K562 (cell line): ENCODE data around the gene RTBDN. TPM values are rescaled to one million over a fixed set of nuclear protein-coding genes. Genes with fewer than 3 reads are reported as not detected.
A peak's percentile ranks its signal among the peaks of the same experiment; 100 is the strongest.

Experiments
- DACH1 ChIP-seq: fragments of 450-650 bp; IDR thresholded peaks from 2 replicates; pipeline ENCODE4 v1.6.1; 2018; ENCODE audit not compliant: partially characterized antibody
- HCFC1 ChIP-seq: IDR thresholded peaks from 2 replicates; pipeline ENCODE4 v1.6.1; 2012; ENCODE audit warnings: low read depth, low read length, improper control_type of control experiment
- LEF1 ChIP-seq: fragments of 450-650 bp; IDR thresholded peaks from 2 replicates; pipeline ENCODE4 v1.6.1; 2016; ENCODE audit warnings: mild to moderate bottlenecking
- MCM7 ChIP-seq, 2 experiments: fragments of 450-650 bp; IDR thresholded peaks; 2 replicates each; pipeline ENCODE4 v1.6.1; 2016 to 2018
- MYNN ChIP-seq, 2 experiments: sonication (generic); formaldehyde crosslinking in 1 of 2; IDR thresholded peaks; 2 replicates each; pipeline versions ENCODE4 v1.5.0 to v1.6.1; 2016 to 2020; ENCODE audit warnings: antibody characterized with exemption in 1 of 2, missing genetic modification reagents in 1 of 2
- NCOA6 ChIP-seq: fragments of 450-650 bp; IDR thresholded peaks from 2 replicates; pipeline ENCODE4 v1.6.1; 2017; ENCODE audit warnings: mild to moderate bottlenecking
- NCOR1 ChIP-seq: fragments of 450-650 bp; IDR thresholded peaks from 2 replicates; pipeline ENCODE4 v1.6.1; 2016; ENCODE audit warnings: mild to moderate bottlenecking, moderate library complexity
- NRF1 ChIP-seq, 2 experiments: fragments of 450-650 bp; IDR thresholded peaks in 1 of 2; conservative IDR thresholded peaks in 1 of 2; 2 replicates each; pipeline ENCODE4 v1.6.1; 2014; ENCODE audit warnings: mild to moderate bottlenecking in 2 of 2
- NUFIP1 ChIP-seq: fragments of 450-650 bp; IDR thresholded peaks from 2 replicates; pipeline ENCODE4 v1.6.1; 2018; ENCODE audit not compliant: partially characterized antibody
- PHF20 ChIP-seq: fragments of 450-650 bp; IDR thresholded peaks from 2 replicates; pipeline ENCODE4 v1.6.1; 2018; ENCODE audit not compliant: partially characterized antibody
- PURB ChIP-seq: sonication (generic); formaldehyde crosslinking; IDR thresholded peaks from 2 replicates; pipeline ENCODE4 v1.9.0; 2021; ENCODE audit warnings: low read depth, mild to moderate bottlenecking, missing genetic modification reagents
- RNF219 ChIP-seq: fragments of 250-450 bp; sonication (Bioruptor Pico); IDR thresholded peaks from 2 replicates; pipeline ENCODE4 v1.5.0; 2022; ENCODE audit warnings: mild to moderate bottlenecking
- SIN3A ChIP-seq, 2 experiments: fragments of 150-350 bp in 1 of 2; IDR thresholded peaks; 2 replicates each; pipeline ENCODE4 v1.6.1; 2011 to 2016; ENCODE audit warnings: borderline replicate concordance in 2 of 2, low read depth in 2 of 2, low read length in 2 of 2, mild to moderate bottlenecking in 2 of 2, moderate library complexity in 2 of 2; ENCODE audit not compliant: control insufficient read depth in 1 of 2
- SMARCE1 ChIP-seq: fragments of 450-650 bp; IDR thresholded peaks from 2 replicates; pipeline ENCODE4 v1.7.1; 2016; ENCODE audit warnings: mild to moderate bottlenecking
- SNRNP70 ChIP-seq: fragments of 200-400 bp; formaldehyde crosslinking; optimal IDR thresholded peaks from 2 replicates; pipeline ENCODE3; 2017; ENCODE audit warnings: low read depth, low read length
- THAP12 ChIP-seq: fragments of 250-450 bp; sonication (Bioruptor Pico); IDR thresholded peaks from 2 replicates; pipeline ENCODE4 v1.9.0; 2021; ENCODE audit warnings: mild to moderate bottlenecking, inconsistent platforms
- TSC22D4 ChIP-seq: fragments of 450-650 bp; IDR thresholded peaks from 2 replicates; pipeline ENCODE4 v1.6.1; 2016; ENCODE audit warnings: missing genetic modification characterization, missing biosample characterization, control low read depth
- WHSC1 ChIP-seq: IDR thresholded peaks from one replicate; pipeline ENCODE4 v1.6.1; 2012; ENCODE audit warnings: low read length, control low read depth, inconsistent platforms
- ZKSCAN3 ChIP-seq: fragments of 250-450 bp; sonication (Bioruptor Pico); IDR thresholded peaks from 2 replicates; pipeline ENCODE4 v1.4.0; 2020
- ZNF263 ChIP-seq: sonication (generic); formaldehyde crosslinking; IDR thresholded peaks from 2 replicates; pipeline ENCODE4 v1.8.0; 2022; ENCODE audit warnings: mild to moderate bottlenecking, missing genetic modification reagents, borderline replicate concordance
- ZNF778 ChIP-seq: fragments of 450-650 bp; formaldehyde crosslinking; IDR thresholded peaks from 2 replicates; pipeline ENCODE4 v1.4.0; 2020; ENCODE audit warnings: mild to moderate bottlenecking, moderate library complexity
- polyA plus RNA-seq, 8 experiments: library from polyadenylated mRNA; depleted of rRNA in 4 of 8; stranded (reverse) in 5 of 8; unstranded in 3 of 8; fragments of >200 nt; fragmentation: Nextera tagmentation in 2 of 8; fragmentation: Illumina TruSeq in 1 of 8; extraction: Ambion mirVana in 2 of 8; extraction: Trizol in 1 of 8; gene quantifications; 2 replicates each; pipeline versions ENCODE4 v1.2.1 to v1.2.3, GENCODE V29; 2011 to 2014; ENCODE audit warnings: inconsistent platforms in 1 of 8, missing spikeins in 1 of 8
- total RNA-seq, 7 experiments: library from RNA; depleted of rRNA in 6 of 7; stranded (reverse); fragments of >200 nt in 6 of 7; fragmentation: Illumina TruSeq in 2 of 7; extraction: Trizol in 2 of 7; gene quantifications; 2 replicates each; pipeline versions ENCODE4 v1.2.1 to v1.2.3, GENCODE V29; 2011 to 2021; ENCODE audit warnings: low replicate concordance in 1 of 7
- TF ChIP-seq, protein P1 (sequence below): fragments of 250-450 bp; sonication (Bioruptor Pico); IDR thresholded peaks from 2 replicates; pipeline ENCODE4 v1.8.0; 2022; ENCODE audit warnings: moderate library complexity, mild to moderate bottlenecking, inconsistent platforms
- TF ChIP-seq, protein P2 (sequence below): sonication (generic); formaldehyde crosslinking; IDR thresholded peaks from 2 replicates; pipeline ENCODE4 v1.5.0; 2020; ENCODE audit warnings: missing genetic modification reagents
- TF ChIP-seq, protein P3 (sequence below), 2 experiments: fragments of 450-650 bp in 1 of 2; sonication (generic) in 1 of 2; formaldehyde crosslinking; conservative IDR thresholded peaks; 2 replicates each; pipeline versions ENCODE4 v1.4.0 to v1.8.1; 2020 to 2022; ENCODE audit warnings: mild to moderate bottlenecking in 1 of 2, missing genetic modification reagents in 1 of 2

The RTBDN gene
- total and polyA plus RNA-seq, 9 of the 15 experiments (the other 6 are each of a cell fraction or from before 2014, with no cell fraction given) = 0.20 to 2.3 (median 0.72) TPM; not detected in 1

- TF ChIP-seq RNF219 (CRISPR knock-in tag) = no peak
- no peak for TF ChIP-seq NUFIP1
- peak; percentile 68; the same call in 1 of the 2 replicates for TF ChIP-seq MYNN (IDR thresholded peaks at IDR 0.05)
- no peak for TF ChIP-seq MYNN (CRISPR knock-in tag; IDR thresholded peaks at IDR 0.05)
- TF ChIP-seq ZKSCAN3 (CRISPR knock-in tag) = no peak
- TF ChIP-seq DACH1 = peak; percentile 61
- TF ChIP-seq WHSC1 = no peak
- no peak for TF ChIP-seq SIN3A (IDR thresholded peaks at IDR 0.05; ENCODE audit: borderline replicate concordance in 2 of 2, control insufficient read depth in 1 of 2, low read depth in 2 of 2, low read length in 2 of 2)
- TF ChIP-seq NCOA6 = no peak
- TF ChIP-seq LEF1 = no peak
- TF ChIP-seq, protein P1, sequence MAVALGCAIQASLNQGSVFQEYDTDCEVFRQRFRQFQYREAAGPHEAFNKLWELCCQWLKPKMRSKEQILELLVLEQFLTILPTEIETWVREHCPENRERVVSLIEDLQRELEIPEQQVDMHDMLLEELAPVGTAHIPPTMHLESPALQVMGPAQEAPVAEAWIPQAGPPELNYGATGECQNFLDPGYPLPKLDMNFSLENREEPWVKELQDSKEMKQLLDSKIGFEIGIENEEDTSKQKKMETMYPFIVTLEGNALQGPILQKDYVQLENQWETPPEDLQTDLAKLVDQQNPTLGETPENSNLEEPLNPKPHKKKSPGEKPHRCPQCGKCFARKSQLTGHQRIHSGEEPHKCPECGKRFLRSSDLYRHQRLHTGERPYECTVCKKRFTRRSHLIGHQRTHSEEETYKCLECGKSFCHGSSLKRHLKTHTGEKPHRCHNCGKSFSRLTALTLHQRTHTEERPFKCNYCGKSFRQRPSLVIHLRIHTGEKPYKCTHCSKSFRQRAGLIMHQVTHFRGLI (CRISPR knock-in tag) = no peak
- TF ChIP-seq, protein P2, sequence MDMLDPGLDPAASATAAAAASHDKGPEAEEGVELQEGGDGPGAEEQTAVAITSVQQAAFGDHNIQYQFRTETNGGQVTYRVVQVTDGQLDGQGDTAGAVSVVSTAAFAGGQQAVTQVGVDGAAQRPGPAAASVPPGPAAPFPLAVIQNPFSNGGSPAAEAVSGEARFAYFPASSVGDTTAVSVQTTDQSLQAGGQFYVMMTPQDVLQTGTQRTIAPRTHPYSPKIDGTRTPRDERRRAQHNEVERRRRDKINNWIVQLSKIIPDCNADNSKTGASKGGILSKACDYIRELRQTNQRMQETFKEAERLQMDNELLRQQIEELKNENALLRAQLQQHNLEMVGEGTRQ = no peak
- no peak for TF ChIP-seq ZNF263 (CRISPR knock-in tag)
- TF ChIP-seq PHF20 = no peak
- TF ChIP-seq SMARCE1 = peak; percentile 31; the same call in 1 of the 2 replicates
- TF ChIP-seq THAP12 = no peak
- TF ChIP-seq MCM7 (IDR thresholded peaks at IDR 0.05) = no peak
- no peak for TF ChIP-seq PURB (CRISPR knock-in tag)
- TF ChIP-seq NCOR1 = peak; percentile 63
- TF ChIP-seq HCFC1 = no peak
- TF ChIP-seq TSC22D4 (tag) = no peak
- no peak for TF ChIP-seq NRF1 (conservative IDR thresholded peaks at IDR 0.05 in 1 of 2, IDR thresholded peaks at IDR 0.05 in 1 of 2)
- TF ChIP-seq SNRNP70 = no peak
- no peak for TF ChIP-seq ZNF778 (CRISPR knock-in tag)
- TF ChIP-seq, protein P3, sequence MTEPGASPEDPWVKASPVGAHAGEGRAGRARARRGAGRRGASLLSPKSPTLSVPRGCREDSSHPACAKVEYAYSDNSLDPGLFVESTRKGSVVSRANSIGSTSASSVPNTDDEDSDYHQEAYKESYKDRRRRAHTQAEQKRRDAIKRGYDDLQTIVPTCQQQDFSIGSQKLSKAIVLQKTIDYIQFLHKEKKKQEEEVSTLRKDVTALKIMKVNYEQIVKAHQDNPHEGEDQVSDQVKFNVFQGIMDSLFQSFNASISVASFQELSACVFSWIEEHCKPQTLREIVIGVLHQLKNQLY (CRISPR knock-in tag; conservative IDR thresholded peaks at IDR 0.05) = no peak
These were observed 45.7 kb downstream of the RTBDN start (continued) for GRCh38 chr19:12788682-12789097.
